PC-3 (cell line): ENCODE results near the gene CMTM7. TPM values are rescaled to one million over a fixed set of nuclear protein-coding genes. Genes with fewer than 3 reads are reported as not detected.

Experiments
- ATAC-seq: fragments of 200-7000 bp; cut with Tn5 transposase; 2 replicates; pipeline ENCODE4 v1.9.1; 2020; ENCODE audit warnings: mild to moderate bottlenecking, moderate library complexity
- BruUV-seq: library from RNA; stranded (reverse); fragments of 400-500 nt; replicated peaks from 2 replicates; lab custom pipeline; 2021; lab: Mats Ljungman, UMichigan
- CTCF ChIA-PET: fragments of 300-600 bp; sonication (Branson Sonifier 250); formaldehyde crosslinking; loops from one replicate; lab custom pipeline; 2022; ENCODE audit warnings: antibody characterized with exemption; lab: Charles Lee
- POLR2A ChIA-PET: fragments of 300-600 bp; sonication (Branson Sonifier 250); formaldehyde crosslinking; loops from one replicate; lab custom pipeline; 2022; ENCODE audit warnings: antibody characterized with exemption; ENCODE audit not compliant: unreplicated experiment; lab: Charles Lee
- DNase-seq: peaks from one replicate; pipeline ENCODE4 v3.0.0-alpha.2; 2015
- H2AFZ ChIP-seq: fragments of 300-600 bp; sonication (generic); 2 replicates; pipeline ENCODE4 v1.6.0; 2016; ENCODE audit warnings: antibody characterized with exemption, low read length
- H3F3A ChIP-seq: fragments of 300-600 bp; sonication (generic); one replicate; pipeline ENCODE4 v1.6.0; 2017; ENCODE audit warnings: antibody characterized with exemption, low read length, control low read depth, mild to moderate bottlenecking; ENCODE audit not compliant: unreplicated experiment
- H3K27ac ChIP-seq: fragments of 300-600 bp; sonication (generic); 2 replicates; pipeline ENCODE4 v1.5.1; 2016; ENCODE audit warnings: mild to moderate bottlenecking, low read length
- H3K27me3 ChIP-seq: fragments of 300-600 bp; sonication (generic); 2 replicates; pipeline ENCODE4 v1.6.1; 2016; ENCODE audit warnings: low read length, mixed read lengths
- H3K36me3 ChIP-seq: fragments of 300-600 bp; sonication (generic); 2 replicates; pipeline ENCODE4 v1.6.1; 2016; ENCODE audit warnings: low read depth, mixed run types, low read length, mixed read lengths
- H3K4me1 ChIP-seq: fragments of 300-600 bp; sonication (generic); 2 replicates; pipeline ENCODE4 v1.5.1; 2016; ENCODE audit warnings: low read length; ENCODE audit not compliant: insufficient read depth
- H3K4me2 ChIP-seq: fragments of 300-600 bp; sonication (generic); 2 replicates; pipeline ENCODE4 v1.6.0; 2016; ENCODE audit warnings: low read length
- H3K4me3 ChIP-seq: fragments of 300-600 bp; sonication (generic); 2 replicates; pipeline ENCODE4 v1.5.1; 2016; ENCODE audit warnings: mild to moderate bottlenecking, low read length, mixed read lengths
- H3K79me2 ChIP-seq: fragments of 300-600 bp; sonication (generic); 2 replicates; pipeline ENCODE4 v1.6.1; 2017; ENCODE audit warnings: low read length, mixed read lengths
- H3K9ac ChIP-seq: fragments of 300-600 bp; sonication (generic); 2 replicates; pipeline ENCODE4 v1.6.0; 2016; ENCODE audit warnings: mild to moderate bottlenecking, low read length
- H3K9me2 ChIP-seq: fragments of 300-600 bp; sonication (generic); replicated peaks from 2 replicates; pipeline ENCODE4 v1.6.1; 2016; ENCODE audit warnings: mixed run types, low read length, mixed read lengths
- H3K9me3 ChIP-seq: fragments of 300-600 bp; sonication (generic); 2 replicates; pipeline ENCODE4 v1.6.1; 2016; ENCODE audit warnings: low read length, mixed read lengths
- H4K20me1 ChIP-seq: fragments of 300-600 bp; sonication (generic); 2 replicates; pipeline ENCODE4 v1.6.1; 2016; ENCODE audit warnings: low read length, mixed read lengths
- CTCF ChIP-seq: fragments of 300-600 bp; sonication (generic); conservative IDR thresholded peaks from 2 replicates; pipeline ENCODE4 v1.5.1; 2017; ENCODE audit warnings: antibody characterized with exemption, low read depth, mild to moderate bottlenecking, low read length
- EZH2 ChIP-seq: fragments of 300-600 bp; sonication (generic); IDR thresholded peaks from one replicate; pipeline ENCODE4 v1.6.1; 2017; ENCODE audit warnings: antibody characterized with exemption, mild to moderate bottlenecking, low read length; ENCODE audit not compliant: unreplicated experiment
- EZH2phosphoT487 ChIP-seq: fragments of 300-600 bp; sonication (generic); IDR thresholded peaks from 2 replicates; pipeline ENCODE4 v1.6.1; 2018; ENCODE audit warnings: mild to moderate bottlenecking, antibody characterized with exemption, low read length, borderline replicate concordance
- intact Hi-C: fragments of 100-400 bp; cut with micrococcal nuclease; formaldehyde crosslinking; loops from 2 replicates; pipeline ENCODE4 v1.9.0; 2023
- total RNA-seq: library from RNA; depleted of rRNA; stranded (reverse); fragments of >200 nt; gene quantifications from 2 replicates; pipeline ENCODE4 v1.2.3, GENCODE V29; 2014

The CMTM7 gene
- total RNA-seq, 1 experiment from 2014 or later, result 37.1 TPM

- H3K4me2 ChIP-seq, result no peak overlapping the region
- peaks cover 5% of the 10 kb centered on the region for H3F3A ChIP-seq
- ATAC-seq (no peak), DNase-seq (no peak)
- no peak for TF ChIP-seq EZH2phosphoT487
- no peak for TF ChIP-seq EZH2
- no peak for TF ChIP-seq CTCF
- CTCF ChIA-PET, result no interaction called here
- H3K9me2 ChIP-seq, result no peaks in the 10 kb centered on the region
- no peaks in the 10 kb centered on the region for H3K9me3 ChIP-seq
- H3K27me3 ChIP-seq, result no peaks in the 10 kb centered on the region
- no peak overlapping the region for H3K27ac ChIP-seq
- H2AFZ ChIP-seq, result no peak overlapping the region
- H4K20me1 ChIP-seq, result no peaks in the 10 kb centered on the region
- intact Hi-C loops, result no loop called here
- peaks cover 5% of the 10 kb centered on the region; the same call in 1 of the 2 replicates for H3K36me3 ChIP-seq
- POLR2A ChIA-PET, result no interaction called here
- H3K4me3 ChIP-seq, result no peak overlapping the region
- peaks cover 21% of the 10 kb centered on the region for H3K4me1 ChIP-seq
- no TSS peak for BruUV-seq
- peaks cover 5% of the 10 kb centered on the region; the same call in 1 of the 2 replicates for H3K79me2 ChIP-seq
- H3K9ac ChIP-seq, result no peak overlapping the region
Observed at GRCh38 chr3:32474201-32474600, 82.5 kb downstream of the CMTM7 start.

GRCh38 chr3:32480604-32481003 lies 89.0 kb downstream of the CMTM7 start:
- ATAC-seq (no peak), DNase-seq (no peak)
- no peak overlapping the region for H3K9ac ChIP-seq
- no peaks in the 10 kb centered on the region for H3K9me2 ChIP-seq
- H3K27me3 ChIP-seq, result no peaks in the 10 kb centered on the region
- no peaks in the 10 kb centered on the region for H3K9me3 ChIP-seq
- BruUV-seq, result no TSS peak
- H3K27ac ChIP-seq, result no peak overlapping the region
- no peak overlapping the region for H3K4me3 ChIP-seq
- ChIA-PET POLR2A (no interaction called here), CTCF (no interaction called here)
- no peaks in the 10 kb centered on the region for H4K20me1 ChIP-seq
- peaks cover 9% of the 10 kb centered on the region for H3K36me3 ChIP-seq
- no peaks in the 10 kb centered on the region for H3F3A ChIP-seq
- intact Hi-C loops, result no loop called here
- no peaks in the 10 kb centered on the region for H3K4me1 ChIP-seq
- H3K4me2 ChIP-seq, result no peak overlapping the region
- no peak overlapping the region for H2AFZ ChIP-seq
- no peaks in the 10 kb centered on the region for H3K79me2 ChIP-seq
- TF ChIP-seq CTCF (no peak), EZH2phosphoT487 (no peak), EZH2 (no peak)

GRCh38 chr3:32481791-32482631 lies 90.4 kb downstream of the CMTM7 start:
- intact Hi-C loops, result no loop called here
- TF ChIP-seq CTCF, result no peak
- no peak for TF ChIP-seq EZH2phosphoT487
- TF ChIP-seq EZH2, result no peak
- no peak overlapping the region for H3K9ac ChIP-seq
- H2AFZ ChIP-seq, result no peak overlapping the region
- no peaks in the 10 kb centered on the region for H3K9me2 ChIP-seq
- no peak for DNase-seq
- H3K36me3 ChIP-seq, result peaks cover 9% of the 10 kb centered on the region
- BruUV-seq, result no TSS peak
- no peaks in the 10 kb centered on the region for H3K9me3 ChIP-seq
- no peaks in the 10 kb centered on the region for H3K79me2 ChIP-seq
- no peak for ATAC-seq
- no peaks in the 10 kb centered on the region for H3F3A ChIP-seq
- H3K27me3 ChIP-seq, result no peaks in the 10 kb centered on the region
- ChIA-PET CTCF (interaction anchor here (0.6 kb wide), 1 partner anchor 298 kb away, joined by 3 read pairs; no protein-coding TSS in a partner anchor), POLR2A (no interaction called here)
- H3K4me3 ChIP-seq, result no peak overlapping the region
- no peaks in the 10 kb centered on the region for H3K4me1 ChIP-seq
- no peak overlapping the region for H3K27ac ChIP-seq
- no peaks in the 10 kb centered on the region for H4K20me1 ChIP-seq
- H3K4me2 ChIP-seq, result no peak overlapping the region
